H1 (cell line): ENCODE data around the gene FOXQ1. TPM values are rescaled to one million over a fixed set of nuclear protein-coding genes. Genes with fewer than 3 reads are reported as not detected.

Experiments used
- CTCF ChIA-PET: fragments of 300-600 bp; sonication (Branson Sonifier 250); formaldehyde crosslinking; loops from one replicate; lab custom pipeline; 2021; ENCODE audit not compliant: partially characterized antibody; lab: Charles Lee
- POLR2A ChIA-PET: fragments of 300-600 bp; sonication (Branson Sonifier 250); formaldehyde crosslinking; loops from one replicate; lab custom pipeline; 2021; ENCODE audit warnings: inconsistent platforms; ENCODE audit not compliant: partially characterized antibody; lab: Charles Lee
- DNase-seq, 2 experiments: peaks; one replicate each; pipeline versions ENCODE4 v3.0.0 to v3.0.0-alpha.2; 2010 to 2022; ENCODE audit warnings: low spot score in 2 of 2, low read depth in 1 of 2, mixed read lengths in 1 of 2
- FAIRE-seq: peaks from 2 replicates; lab custom pipeline; 2011; peaks lifted over from hg19 to GRCh38; lab: Jason Lieb, UNC
- H2AFZ ChIP-seq: 2 replicates; pipeline ENCODE4 v1.8.1; 2012; ENCODE audit warnings: low read length, inconsistent platforms
- H2AK5ac ChIP-seq: 2 replicates; pipeline ENCODE4 v1.6.1; 2013; ENCODE audit warnings: low read depth, low read length
- H2BK120ac ChIP-seq: replicated peaks from 2 replicates; pipeline ENCODE3; 2013; ENCODE audit warnings: low read depth, low read length, inconsistent platforms
- H2BK12ac ChIP-seq: 2 replicates; pipeline ENCODE4 v1.6.1; 2013; ENCODE audit warnings: low read depth, low read length
- H2BK15ac ChIP-seq: 2 replicates; pipeline ENCODE4 v1.6.1; 2013; ENCODE audit warnings: low read length
- H2BK20ac ChIP-seq: 2 replicates; pipeline ENCODE4 v1.6.1; 2013; ENCODE audit warnings: low read length
- H2BK5ac ChIP-seq: 2 replicates; pipeline ENCODE4 v1.6.1; 2013; ENCODE audit warnings: low read depth, low read length
- H3K14ac ChIP-seq: 2 replicates; pipeline ENCODE4 v1.6.1; 2013; ENCODE audit warnings: inconsistent platforms; ENCODE audit not compliant: insufficient read length
- H3K18ac ChIP-seq: 2 replicates; pipeline ENCODE4 v1.6.1; 2013; ENCODE audit warnings: low read length; ENCODE audit errors: extremely low read depth
- H3K23ac ChIP-seq: 2 replicates; pipeline ENCODE4 v1.6.1; 2013; ENCODE audit warnings: inconsistent platforms; ENCODE audit not compliant: insufficient read length
- H3K23me2 ChIP-seq: 2 replicates; pipeline ENCODE4 v1.6.1; 2013; ENCODE audit warnings: low read depth, low read length
- H3K27ac ChIP-seq: 2 replicates; pipeline ENCODE4 v1.6.1; 2011; ENCODE audit warnings: low read depth, low read length, inconsistent platforms
- H3K27me3 ChIP-seq, 4 experiments: replicated peaks in 1 of 4; 1 replicate in 1 of 4; 2 replicates in 3 of 4; pipeline versions ENCODE4 v1.6.1 to v1.8.1; 2011 to 2013; ENCODE audit warnings: low read length in 3 of 4, mild to moderate bottlenecking in 3 of 4, inconsistent platforms in 2 of 4, mixed read lengths in 2 of 4, moderate library complexity in 1 of 4; ENCODE audit not compliant: control insufficient read depth in 3 of 4, insufficient read depth in 3 of 4; ENCODE audit errors: extremely low read depth in 1 of 4
- H3K36me3 ChIP-seq, 4 experiments: 2 replicates each; pipeline versions ENCODE4 v1.6.1 to v1.8.1; 2011 to 2013; ENCODE audit warnings: mild to moderate bottlenecking in 4 of 4, low read length in 3 of 4, moderate library complexity in 2 of 4, control low read depth in 1 of 4, inconsistent platforms in 1 of 4; ENCODE audit not compliant: insufficient read depth in 4 of 4, control insufficient read depth in 2 of 4
- H3K4ac ChIP-seq: replicated peaks from 2 replicates; pipeline ENCODE3; 2013; ENCODE audit warnings: low read length, low read depth, mixed read lengths, inconsistent platforms; ENCODE audit not compliant: insufficient read length
- H3K4me1 ChIP-seq, 4 experiments: replicated peaks in 1 of 4; 1 replicate in 1 of 4; 2 replicates in 3 of 4; pipeline versions ENCODE4 v1.6.1 to v1.8.1; 2011 to 2013; ENCODE audit warnings: low read length in 3 of 4, inconsistent platforms in 2 of 4, mixed read lengths in 1 of 4; ENCODE audit not compliant: insufficient read depth in 4 of 4, control insufficient read depth in 3 of 4
- H3K4me2 ChIP-seq, 2 experiments: 2 replicates each; pipeline versions ENCODE4 v1.6.1 to v1.8.1; 2011 to 2013; ENCODE audit warnings: low read depth in 2 of 2, low read length in 2 of 2, control low read depth in 1 of 2, inconsistent platforms in 1 of 2, mild to moderate bottlenecking in 1 of 2; ENCODE audit not compliant: insufficient read depth in 1 of 2
- H3K4me3 ChIP-seq, 4 experiments: fragments of 200-600, 300-600 bp in 1 of 4; sonication (generic), shearing (Covaris generic), sonication (Bioruptor Twin) in 1 of 4; 2 replicates each; pipeline versions ENCODE4 v1.5.1 to v1.8.1; 2011 to 2016; ENCODE audit warnings: low read length in 4 of 4, low read depth in 3 of 4, control low read depth in 2 of 4, inconsistent platforms in 2 of 4, mild to moderate bottlenecking in 2 of 4, mixed read lengths in 1 of 4, moderate library complexity in 1 of 4; ENCODE audit not compliant: insufficient read depth in 2 of 4; ENCODE audit errors: extremely low read depth in 1 of 4
- H3K56ac ChIP-seq: replicated peaks from 2 replicates; pipeline ENCODE3; 2013; ENCODE audit warnings: low read depth, mild to moderate bottlenecking, mixed read lengths, low read length, inconsistent platforms; ENCODE audit not compliant: insufficient read length
- H3K79me1 ChIP-seq: 2 replicates; pipeline ENCODE4 v1.6.1; 2013; ENCODE audit warnings: low read depth, low read length, control low read depth
- H3K79me2 ChIP-seq, 2 experiments: 2 replicates each; pipeline versions ENCODE4 v1.6.1 to v1.8.1; 2012 to 2013; ENCODE audit warnings: low read length in 2 of 2, mild to moderate bottlenecking in 2 of 2, inconsistent platforms in 1 of 2; ENCODE audit not compliant: insufficient read depth in 2 of 2, control insufficient read depth in 1 of 2
- H3K9ac ChIP-seq, 4 experiments: replicated peaks in 1 of 4; 1 replicate in 1 of 4; 2 replicates in 3 of 4; pipeline versions ENCODE4 v1.6.1 to v1.8.1; 2011 to 2013; ENCODE audit warnings: low read depth in 3 of 4, low read length in 3 of 4, control low read depth in 2 of 4, mild to moderate bottlenecking in 2 of 4, moderate library complexity in 2 of 4, inconsistent platforms in 1 of 4; ENCODE audit errors: extremely low read depth in 1 of 4
- H3K9me3 ChIP-seq, 2 experiments: 2 replicates each; pipeline versions ENCODE4 v1.6.1 to v1.8.1; 2012 to 2013; ENCODE audit warnings: mild to moderate bottlenecking in 2 of 2, moderate library complexity in 2 of 2, control low read depth in 1 of 2, inconsistent platforms in 1 of 2, low read depth in 1 of 2, low read length in 1 of 2, mixed read lengths in 1 of 2; ENCODE audit not compliant: insufficient read depth in 2 of 2
- H4K20me1 ChIP-seq, 2 experiments: replicated peaks in 1 of 2; 2 replicates each; pipeline versions ENCODE3 to v1.8.1; 2011 to 2013; ENCODE audit warnings: inconsistent platforms in 2 of 2, low read length in 2 of 2, mild to moderate bottlenecking in 1 of 2; ENCODE audit not compliant: insufficient read depth in 2 of 2, control insufficient read depth in 1 of 2
- H4K5ac ChIP-seq: 2 replicates; pipeline ENCODE4 v1.6.1; 2013; ENCODE audit warnings: low read length, low read depth, mixed read lengths, inconsistent platforms; ENCODE audit not compliant: insufficient read length
- H4K8ac ChIP-seq: 2 replicates; pipeline ENCODE4 v1.8.0; 2013; ENCODE audit warnings: mild to moderate bottlenecking, moderate library complexity, low read length, inconsistent platforms; ENCODE audit not compliant: insufficient read depth; ENCODE audit errors: extremely low read depth
- H4K91ac ChIP-seq: replicated peaks from 2 replicates; pipeline ENCODE3; 2013; ENCODE audit warnings: low read length, mixed read lengths, inconsistent platforms; ENCODE audit not compliant: insufficient read length
- CBX8 ChIP-seq: fragments of 300-800, 300-1000 bp; sonication (generic); IDR thresholded peaks from 2 replicates; pipeline ENCODE4 v1.7.1; 2016; ENCODE audit warnings: low read depth, low read length, borderline replicate concordance
- CREB1 ChIP-seq: IDR thresholded peaks from 2 replicates; pipeline ENCODE4 v1.6.1; 2012; ENCODE audit warnings: inconsistent platforms
- FOSL1 ChIP-seq: IDR thresholded peaks from 2 replicates; pipeline ENCODE4 v1.6.1; 2011; ENCODE audit warnings: mild to moderate bottlenecking, low read depth, low read length, moderate library complexity; ENCODE audit not compliant: insufficient read depth
- JUND ChIP-seq: IDR thresholded peaks from 2 replicates; pipeline ENCODE4 v1.6.1; 2011; ENCODE audit warnings: mild to moderate bottlenecking, improper control_type of control experiment, low read length
- KDM4A ChIP-seq: IDR thresholded peaks from one replicate; pipeline ENCODE4 v1.7.1; 2012; ENCODE audit warnings: low read depth, mild to moderate bottlenecking, moderate library complexity, low read length, inconsistent platforms; ENCODE audit not compliant: severe bottlenecking
- MAX ChIP-seq: IDR thresholded peaks from 2 replicates; pipeline ENCODE4 v1.6.1; 2012; ENCODE audit warnings: inconsistent platforms
- RBBP5 ChIP-seq: IDR thresholded peaks from 2 replicates; pipeline ENCODE4 v1.7.1; 2012; ENCODE audit warnings: low read depth, mild to moderate bottlenecking, inconsistent platforms, low read length, moderate library complexity, borderline replicate concordance
- RNF2 ChIP-seq: fragments of 200-900, 300-1000 bp; sonication (generic); IDR thresholded peaks from 2 replicates; pipeline ENCODE4 v1.7.1; 2016; ENCODE audit warnings: borderline replicate concordance, low read depth, mild to moderate bottlenecking, antibody characterized with exemption, low read length; ENCODE audit not compliant: poor library complexity, severe bottlenecking; ENCODE audit errors: missing control alignments
- RXRA ChIP-seq: IDR thresholded peaks from 2 replicates; pipeline ENCODE4 v1.6.1; 2011; ENCODE audit warnings: low read depth, mild to moderate bottlenecking, low read length, moderate library complexity; ENCODE audit not compliant: insufficient read depth
- SAP30 ChIP-seq: fragments of 300-600 bp; sonication (generic); IDR thresholded peaks from 2 replicates; pipeline ENCODE4 v1.7.1; 2012; ENCODE audit warnings: low read length, moderate library complexity, mild to moderate bottlenecking, inconsistent platforms; ENCODE audit not compliant: insufficient read depth, insufficient replicate concordance
- SP4 ChIP-seq: IDR thresholded peaks from 2 replicates; pipeline ENCODE4 v1.6.1; 2012; ENCODE audit warnings: low read length, inconsistent platforms
- SRF ChIP-seq: IDR thresholded peaks from 2 replicates; pipeline ENCODE4 v1.6.1; 2011; ENCODE audit warnings: mild to moderate bottlenecking, low read depth, low read length, moderate library complexity
- SUZ12 ChIP-seq: fragments of 200-600 bp; sonication (generic); IDR thresholded peaks from 2 replicates; pipeline ENCODE4 v1.6.1; 2012; ENCODE audit warnings: mild to moderate bottlenecking, inconsistent platforms, low read length, moderate library complexity, mixed read lengths
- TAF7 ChIP-seq: optimal IDR thresholded peaks from 2 replicates; pipeline ENCODE3; 2011; ENCODE audit warnings: low read depth, mild to moderate bottlenecking, inconsistent platforms, low read length, moderate library complexity, borderline replicate concordance
- WGBS, 2 experiments: shearing (Covaris generic) in 1 of 2; methylation state at CpG; one replicate each; pipeline versions ENCODE4 v1.1.6 to v1.1.7; 2013 to 2015; ENCODE audit warnings: low lambda C conversion rate in 2 of 2, mixed read lengths in 2 of 2, inconsistent platforms in 1 of 2, low coverage in 1 of 2, missing lambda C conversion rate in 1 of 2; ENCODE audit not compliant: insufficient replicate concordance in 2 of 2, insufficient coverage in 1 of 2, insufficient read length in 1 of 2; ENCODE audit errors: extremely low coverage in 1 of 2, missing lambda C conversion rate in 1 of 2; 5-methylcytosine and 5-hydroxymethylcytosine counted together
- polyA plus RNA-seq, 7 experiments: library from polyadenylated mRNA; depleted of rRNA in 3 of 7; stranded (reverse) in 5 of 7; unstranded in 2 of 7; fragments of >200 nt in 5 of 7; fragments of 200-250 nt in 2 of 7; gene quantifications; 1 replicate in 5 of 7; 2 replicates in 1 of 7; 4 replicates in 1 of 7; pipeline versions ENCODE4 v1.2.1 to v1.2.3, GENCODE V29; 2011 to 2013; ENCODE audit warnings: missing spikeins in 2 of 7, mixed read lengths in 2 of 7
- total RNA-seq: library from RNA; stranded (reverse); fragmentation: NEBNext Ultra II Directional; extraction: Animal tissue kit (Norgen Biotek cat#: 25700); gene quantifications from 2 replicates; pipeline ENCODE4 v1.2.1, GENCODE V29; 2021

The FOXQ1 gene
- total and polyA plus RNA-seq, 2 of the 8 experiments (the other 6 are each of a cell fraction or from before 2014, with no cell fraction given): 0.03 TPM; not detected in 1

DNA sequence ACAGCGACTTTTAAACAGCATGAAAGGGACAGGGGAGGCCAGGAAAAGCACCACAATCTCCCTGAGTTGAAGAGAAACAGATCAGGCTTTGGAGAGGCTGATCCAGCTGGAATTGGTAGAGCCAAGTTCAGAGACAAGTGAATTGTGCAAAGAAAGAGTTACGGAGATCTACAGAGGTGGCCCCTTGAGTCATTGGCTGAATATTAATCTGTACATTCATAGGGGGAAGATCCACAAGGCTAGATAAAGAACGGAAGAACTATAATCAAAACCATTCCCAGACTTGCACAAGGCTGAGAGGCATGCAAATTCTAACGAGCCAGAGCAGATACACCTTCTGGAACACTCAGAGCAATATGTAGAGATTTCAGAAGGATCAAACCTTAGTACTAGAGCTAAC, 14.2 kb upstream of the FOXQ1 start:
- no peak overlapping the region for H3K4me3 ChIP-seq
- H3K79me1 ChIP-seq: no peaks in the 10 kb centered on the region
- H3K27ac ChIP-seq: no peak overlapping the region
- H2AK5ac ChIP-seq: no peak overlapping the region
- no peak overlapping the region for H3K18ac ChIP-seq
- no peak overlapping the region for H4K5ac ChIP-seq
- no peak overlapping the region for H2BK12ac ChIP-seq
- H2BK15ac ChIP-seq: no peak overlapping the region
- no peak overlapping the region for H2BK20ac ChIP-seq
- no peak overlapping the region for H4K8ac ChIP-seq
- H3K79me2 ChIP-seq: no peaks in the 10 kb centered on the region
- ChIA-PET CTCF (interaction anchor here (1.4 kb wide), 2 partner anchors 139 to 386 kb away, joined by 3 read pairs; no protein-coding TSS in a partner anchor), POLR2A (no interaction called here)
- H3K23ac ChIP-seq: no peak overlapping the region
- H3K56ac ChIP-seq: no peak overlapping the region
- H3K4me1 ChIP-seq: no peaks in the 10 kb centered on the region
- no peaks in the 10 kb centered on the region for H3K36me3 ChIP-seq
- H3K23me2 ChIP-seq: no peaks in the 10 kb centered on the region
- no peak overlapping the region for H2BK120ac ChIP-seq
- no peak overlapping the region for H4K91ac ChIP-seq
- FAIRE-seq (no peak), DNase-seq (no peak)
- H2AFZ ChIP-seq: no peak overlapping the region
- no peak overlapping the region for H3K4ac ChIP-seq
- H2BK5ac ChIP-seq: no peak overlapping the region
- no peaks in the 10 kb centered on the region for H3K9me3 ChIP-seq
- WGBS, 2 experiments: 87% methylated on average over 4 of the region's 4 CpGs; no CpG with 5 or more reads in 1 of the 2 experiments
- H3K27me3 ChIP-seq: no peaks in the 10 kb centered on the region
- H4K20me1 ChIP-seq: no peaks in the 10 kb centered on the region
- no peak overlapping the region for H3K4me2 ChIP-seq
- no peak overlapping the region for H3K14ac ChIP-seq
- H3K9ac ChIP-seq: peak overlapping the region in 1 of 4 experiments; percentile 10; a peak in 1 of 7 replicates
- no peak for TF ChIP-seq RNF2
- no peak for TF ChIP-seq TAF7
- TF ChIP-seq SP4: no peak
- TF ChIP-seq KDM4A: no peak
- TF ChIP-seq MAX: no peak
- TF ChIP-seq RXRA: no peak
- no peak for TF ChIP-seq SAP30
- TF ChIP-seq CREB1: no peak
- TF ChIP-seq JUND: no peak
- TF ChIP-seq CBX8: no peak
- no peak for TF ChIP-seq SRF
- TF ChIP-seq RBBP5: no peak
- TF ChIP-seq SUZ12: no peak
- TF ChIP-seq FOSL1: no peak
